Kasumi-1 (cell line): ENCODE data around the gene TBL1XR1.
"Not testable (repeated sequence)": the region's sequence is repeated elsewhere in the genome, so short reads cannot be mapped to it uniquely, and the experiment has no call there.

Source experiments
- DNase-seq, 2 experiments: peaks; one replicate each; lab custom pipeline; 2025; lab: John Stamatoyannopoulos, UW

The TBL1XR1 gene

DNA sequence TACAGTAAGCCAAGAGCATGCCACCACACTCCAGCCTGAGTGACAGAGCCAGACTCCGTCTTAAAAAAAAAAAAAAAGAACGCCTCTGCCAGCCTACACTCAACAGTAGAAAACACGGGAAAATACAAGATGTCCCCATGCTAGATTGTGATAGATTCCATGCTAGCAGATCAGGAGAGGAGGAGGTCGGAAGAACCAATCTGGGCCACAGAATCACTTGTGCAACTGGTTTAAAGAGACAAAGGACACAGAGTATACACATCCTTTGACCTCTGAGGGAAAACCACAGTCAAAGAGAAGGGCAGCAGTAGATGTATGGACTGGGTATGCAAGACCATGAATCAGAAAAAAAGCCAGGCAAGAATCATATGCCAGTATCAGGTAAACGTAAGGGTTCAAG, 15.9 kb downstream of the TBL1XR1 start:
- no peak for DNase-seq

GRCh38 chr3:177180506-177180905, 16.8 kb downstream of the TBL1XR1 start:
- no peak for DNase-seq

DNA sequence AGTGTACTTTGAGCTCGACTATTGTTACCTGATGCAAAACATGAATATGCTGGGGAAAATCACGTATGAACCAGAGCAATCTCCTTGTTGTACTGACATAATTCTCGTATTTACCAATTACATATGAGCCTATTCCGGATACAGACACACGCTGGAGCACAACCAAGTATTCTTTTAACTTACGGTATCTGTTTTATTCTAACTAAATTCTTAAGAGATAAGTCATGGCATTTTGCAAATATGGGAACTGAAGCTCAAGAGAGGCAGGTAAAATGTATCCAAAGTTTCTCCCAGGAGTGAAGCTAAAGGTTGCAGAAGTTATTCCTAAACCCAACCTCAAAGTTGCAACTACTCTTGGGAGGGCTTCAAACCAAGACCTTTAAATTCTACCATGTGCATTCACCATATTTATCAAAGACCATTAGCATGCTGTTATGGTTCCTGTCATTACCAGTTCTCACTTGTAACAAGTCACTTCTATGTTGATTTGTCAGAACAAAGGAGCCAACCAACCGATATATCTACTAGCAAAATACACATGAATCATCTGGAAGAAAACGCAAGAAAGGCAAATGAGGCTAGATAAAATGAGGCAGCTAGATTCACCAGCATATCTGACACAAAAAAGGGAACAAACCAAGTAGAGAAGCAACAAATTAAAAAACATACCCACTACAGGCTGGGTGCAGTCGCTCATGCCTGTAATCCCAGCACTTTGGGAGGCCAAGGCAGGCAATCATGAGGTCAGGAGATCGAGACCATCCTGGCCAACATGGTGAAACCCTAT, 17.8 kb downstream of the TBL1XR1 start:
- no peak for DNase-seq

- DNase-seq: no peak
These were observed 19.5 kb downstream of the TBL1XR1 start for GRCh38 chr3:177177749-177178221.

GRCh38 chr3:177174607-177175170, 22.6 kb downstream of the TBL1XR1 start:
- DNase-seq: no peak

DNA sequence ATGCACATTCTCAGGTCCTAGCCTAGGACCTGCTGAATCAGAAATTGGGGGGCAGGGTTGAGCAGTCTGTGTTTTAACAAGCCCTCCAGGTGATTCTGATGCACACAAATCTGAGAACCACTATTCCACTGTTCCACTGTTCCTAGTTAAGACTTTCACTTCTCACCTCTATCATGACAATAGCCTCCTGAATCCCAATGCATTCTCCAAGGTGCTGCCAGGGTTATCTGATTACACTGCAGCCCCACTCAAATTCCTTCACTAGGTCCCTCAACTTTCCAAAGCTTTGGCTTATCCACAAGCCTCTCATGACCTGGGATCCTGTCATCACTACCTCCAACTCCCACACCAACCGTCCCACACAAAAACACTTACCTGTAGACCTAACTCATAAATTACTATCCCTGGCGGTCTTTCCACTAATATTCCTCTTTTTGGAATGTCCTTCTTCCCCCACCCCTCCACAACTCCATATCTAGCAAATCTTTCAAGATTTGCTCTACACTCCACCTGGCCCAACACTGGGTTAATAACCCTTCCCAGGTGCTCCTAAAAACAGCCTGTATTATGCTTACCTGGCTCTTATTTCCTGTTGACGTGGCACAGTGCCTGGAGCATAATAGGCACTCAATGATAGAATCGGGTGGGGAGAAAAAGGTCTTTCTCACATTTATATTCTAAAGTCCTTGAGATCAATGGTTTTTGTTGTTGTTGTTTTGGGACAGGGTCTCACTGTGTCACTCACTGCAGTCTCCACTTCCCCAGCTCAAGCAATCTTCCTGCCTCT, 27.2 kb downstream of the TBL1XR1 start:
- DNase-seq: no peak

GRCh38 chr3:177168431-177168830, 28.9 kb downstream of the TBL1XR1 start:
- no peak for DNase-seq

- no peak for DNase-seq
These were observed 34.5 kb downstream of the TBL1XR1 start for GRCh38 chr3:177162742-177163141.

GRCh38 chr3:177161603-177162002, 35.7 kb downstream of the TBL1XR1 start:
- not testable (repeated sequence) for DNase-seq

- DNase-seq: no peak
These were observed 38.8 kb downstream of the TBL1XR1 start for GRCh38 chr3:177158461-177158860.

DNA sequence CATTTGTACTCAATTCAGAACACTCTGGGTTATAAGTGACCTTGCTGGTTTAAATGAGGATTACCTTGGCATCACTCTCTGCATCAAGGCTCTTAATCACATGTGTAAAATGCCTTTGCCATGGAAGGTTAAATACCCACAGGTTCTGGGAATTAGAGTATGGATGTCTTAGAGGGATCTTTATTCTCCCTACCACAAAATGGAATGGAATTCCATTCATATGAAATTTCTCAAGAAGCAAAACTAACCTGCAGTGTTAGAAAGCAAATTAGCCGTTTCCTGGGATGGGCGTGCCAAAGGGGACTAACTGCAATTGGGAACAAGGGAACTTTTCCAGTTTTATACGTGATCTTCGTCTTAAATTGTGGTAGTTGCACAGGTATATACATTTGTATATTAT, 39.8 kb downstream of the TBL1XR1 start:
- no peak for DNase-seq

- no peak for DNase-seq
These were observed 42.5 kb downstream of the TBL1XR1 start for GRCh38 chr3:177154733-177155132.

- DNase-seq: peak; percentile 38 to 47
These were observed 46.2 kb downstream of the TBL1XR1 start for GRCh38 chr3:177150970-177151627.

DNA sequence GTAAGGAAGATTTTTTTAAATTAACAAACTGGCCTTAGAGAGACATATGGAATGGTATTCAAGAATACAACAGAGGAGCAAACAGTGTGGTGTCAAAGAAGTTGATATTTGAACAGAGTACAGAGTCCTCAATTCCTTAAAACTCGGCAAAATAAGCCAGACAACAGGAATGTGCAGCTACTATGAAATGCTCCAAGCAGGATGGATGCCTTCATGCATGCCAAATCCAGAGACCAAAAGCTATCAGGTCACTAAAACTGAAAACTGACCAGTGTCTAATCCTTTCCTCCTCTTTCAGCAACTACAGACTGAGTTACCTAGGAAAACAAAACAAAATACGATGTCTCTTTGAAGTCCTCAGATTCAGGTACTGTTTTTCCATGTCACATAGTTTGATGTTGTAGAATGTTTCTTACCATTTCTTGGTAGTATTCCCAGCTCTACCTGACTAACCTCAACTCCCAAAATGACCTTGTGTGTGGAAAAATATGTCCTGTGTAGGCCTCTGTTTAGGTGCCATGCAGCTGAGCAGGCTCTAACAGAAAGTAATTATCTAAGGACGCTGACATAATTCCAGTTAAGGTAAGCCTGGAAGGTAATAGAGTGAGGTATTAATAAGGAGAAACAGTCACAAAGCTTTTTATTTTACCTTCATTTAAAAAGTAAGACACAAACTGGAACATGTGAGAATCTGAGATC, 46.9 kb downstream of the TBL1XR1 start:
- no peak for DNase-seq

GRCh38 chr3:177149106-177149505, 48.2 kb downstream of the TBL1XR1 start:
- DNase-seq: no peak

DNA sequence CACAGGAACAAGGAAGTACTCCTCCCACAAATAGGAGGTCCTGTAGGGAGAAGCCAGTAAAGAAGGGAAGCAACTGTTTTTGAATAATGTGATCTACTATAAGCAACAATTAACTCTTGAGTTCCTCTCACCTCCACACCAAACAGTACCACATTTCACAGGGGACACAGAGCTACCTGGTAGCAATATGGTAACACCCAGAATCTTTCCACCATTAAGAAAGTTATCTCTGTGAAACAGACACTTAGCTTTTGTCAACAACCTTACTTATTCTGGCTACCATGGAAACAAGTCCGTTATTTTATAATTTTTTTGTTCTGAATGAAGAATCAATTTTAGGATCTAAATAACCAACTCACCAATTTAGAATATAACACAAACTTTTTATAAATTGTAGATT, 49.5 kb downstream of the TBL1XR1 start:
- DNase-seq: peak in 1 of 2 experiments; percentile 25

DNA sequence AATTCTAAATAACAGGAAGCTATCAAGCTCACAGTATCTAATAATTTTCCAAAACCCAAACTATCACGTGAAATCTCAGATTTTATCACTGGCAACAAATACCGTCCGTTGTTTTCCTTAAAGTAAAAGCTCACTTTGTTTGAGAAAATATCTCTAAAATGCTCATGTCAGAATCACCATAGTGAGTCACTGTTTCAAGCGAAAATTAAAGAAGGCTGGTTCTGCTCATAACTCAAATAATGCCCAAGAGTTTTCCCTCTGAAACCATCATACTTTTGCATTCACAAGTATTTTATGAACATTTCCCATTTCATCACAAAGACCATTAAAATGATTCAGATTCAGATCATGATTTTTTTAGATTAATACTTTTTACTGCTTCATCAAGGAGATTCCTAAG, 50.6 kb downstream of the TBL1XR1 start:
- DNase-seq: no peak

GRCh38 chr3:177145954-177146353, 51.3 kb downstream of the TBL1XR1 start:
- DNase-seq: no peak

GRCh38 chr3:177145381-177145780, 51.9 kb downstream of the TBL1XR1 start:
- no peak for DNase-seq

GRCh38 chr3:177144922-177145321, 52.4 kb downstream of the TBL1XR1 start:
- DNase-seq: peak; percentile 39 to 53

DNA sequence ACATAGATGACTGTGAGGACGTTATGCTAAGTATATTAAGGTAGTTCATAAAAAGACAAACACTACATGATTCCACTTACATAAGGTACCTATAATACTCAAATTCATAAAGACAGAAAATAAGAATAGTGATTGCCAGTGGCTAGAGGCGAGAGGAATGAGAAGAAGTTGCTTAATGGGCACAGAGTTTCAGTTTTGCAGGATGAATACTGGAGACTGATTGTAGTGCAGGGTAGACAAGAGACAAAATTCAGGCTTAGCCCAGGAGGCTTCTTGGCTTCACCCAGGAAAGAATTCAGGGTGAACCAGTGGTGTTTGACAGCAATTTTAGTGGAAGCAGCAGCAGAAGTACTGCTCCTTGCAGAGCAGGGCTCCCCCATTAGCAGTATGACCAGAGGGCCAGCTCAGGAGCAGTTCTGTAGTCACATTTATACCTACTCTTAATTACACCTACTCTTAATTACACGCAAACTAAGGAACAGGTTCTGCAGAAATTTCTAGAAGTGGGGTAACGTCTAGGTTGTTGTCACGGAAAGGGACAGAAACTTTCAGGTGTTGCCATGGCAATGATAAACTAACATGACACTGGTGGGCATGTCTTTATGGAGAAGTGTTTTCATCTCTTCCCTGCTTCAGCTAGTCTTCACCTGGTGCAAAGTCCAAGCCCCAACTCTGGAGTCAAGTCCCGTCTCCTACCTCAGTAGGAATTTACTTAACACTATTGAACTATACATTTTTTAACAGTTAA, 55.2 kb downstream of the TBL1XR1 start:
- no peak for DNase-seq
